CD4-positive, alpha-beta T cell (primary cell): Measurements from ENCODE around the gene PTGFRN. TPM values are rescaled to one million over a fixed set of nuclear protein-coding genes. Genes with fewer than 3 reads are reported as not detected.
A peak's percentile ranks its signal among the peaks of the same experiment; 100 is the strongest.
"Not testable (repeated sequence)": the region's sequence is repeated elsewhere in the genome, so short reads cannot be mapped to it uniquely, and the experiment has no call there.

Experiments used
- ATAC-seq: fragments of 200-7000 bp; cut with Tn5 transposase; one replicate; pipeline ENCODE4 v1.10.0; 2022; ENCODE audit warnings: mild to moderate bottlenecking; ENCODE audit not compliant: poor library complexity
- CTCF ChIA-PET: fragments of 350-600 bp; sonication (Branson Sonifier 250); formaldehyde crosslinking; loops from one replicate; lab custom pipeline; 2021; ENCODE audit warnings: antibody characterized with exemption, inconsistent platforms; lab: Charles Lee
- POLR2A ChIA-PET: fragments of 350-600 bp; sonication (Branson Sonifier 250); formaldehyde crosslinking; loops from one replicate; lab custom pipeline; 2021; ENCODE audit warnings: antibody characterized with exemption, inconsistent platforms; lab: Charles Lee
- DNase-seq, 14 experiments: peaks; one replicate each; pipeline ENCODE4 v3.0.0-alpha.2; 2013 to 2020; ENCODE audit warnings: mixed read lengths in 2 of 14
- H3K27ac ChIP-seq, 2 donors: one replicate each; pipeline versions ENCODE4 v1.5.1 to v1.7.0; 2013; ENCODE audit warnings: low read length in 2 of 2, low read depth in 1 of 2, mild to moderate bottlenecking in 1 of 2
- H3K27me3 ChIP-seq, 2 experiments: 1 replicate in 1 of 2; 2 replicates in 1 of 2; pipeline versions ENCODE4 v1.6.1 to v1.7.0; 2013; ENCODE audit warnings: low read length in 2 of 2, control low read depth in 1 of 2, mild to moderate bottlenecking in 1 of 2, moderate library complexity in 1 of 2; ENCODE audit not compliant: insufficient read depth in 2 of 2, control insufficient read depth in 1 of 2
- H3K36me3 ChIP-seq: one replicate; pipeline ENCODE4 v1.6.1; 2013; ENCODE audit warnings: low read length, control low read depth; ENCODE audit not compliant: insufficient read depth
- H3K4me1 ChIP-seq: one replicate; pipeline ENCODE4 v1.6.1; 2013; ENCODE audit warnings: low read length, control low read depth; ENCODE audit not compliant: insufficient read depth
- H3K4me3 ChIP-seq: one replicate; pipeline ENCODE4 v1.5.1; 2013; ENCODE audit warnings: mild to moderate bottlenecking, low read length, moderate library complexity
- H3K9me3 ChIP-seq, 2 experiments: 1 replicate in 1 of 2; 2 replicates in 1 of 2; pipeline versions ENCODE4 v1.6.1 to v1.7.0; 2013; ENCODE audit warnings: low read length in 2 of 2, mild to moderate bottlenecking in 2 of 2, control low read depth in 1 of 2, moderate library complexity in 1 of 2; ENCODE audit not compliant: control insufficient read depth in 1 of 2, insufficient read depth in 1 of 2
- H3K27ac Mint-ChIP-seq: one replicate; pipeline ENCODE4 v1.8.0; 2020; ENCODE audit warnings: mixed read lengths
- H3K27me3 Mint-ChIP-seq: one replicate; pipeline ENCODE4 v1.8.0; 2021; ENCODE audit warnings: mixed read lengths
- H3K36me3 Mint-ChIP-seq: one replicate; pipeline ENCODE4 v1.8.0; 2021; ENCODE audit warnings: low read depth, mixed read lengths
- H3K4me1 Mint-ChIP-seq: one replicate; pipeline ENCODE4 v1.8.0; 2021; ENCODE audit warnings: low read depth, mixed read lengths
- H3K4me3 Mint-ChIP-seq: one replicate; pipeline ENCODE4 v1.8.0; 2020; ENCODE audit warnings: mild to moderate bottlenecking, mixed read lengths
- H3K9me3 Mint-ChIP-seq: one replicate; pipeline ENCODE4 v1.8.0; 2020; ENCODE audit warnings: mixed read lengths
- intact Hi-C, 2 experiments: fragments of 100-400 bp; cut with DNase I in 1 of 2; cut with micrococcal nuclease in 1 of 2; formaldehyde crosslinking; loops; one replicate each; pipeline versions ENCODE4 v1.15.1 to v1.9.0; 2023 to 2025; cut with DNase I, micrococcal nuclease
- total RNA-seq, 174 experiments: library from RNA in 2 of 174; stranded (reverse) in 2 of 174; gene quantifications; one replicate each; pipeline ENCODE4 v1.2.3 and lab custom pipeline; 2021 to 2026
- TF ChIP-seq, protein P1 (sequence below): fragments of 200-600 bp; IDR thresholded peaks from one replicate; pipeline ENCODE4 v1.8.0; 2022; ENCODE audit warnings: antibody characterized with exemption, mild to moderate bottlenecking

The PTGFRN gene
- total RNA-seq, 2 experiments from 2014 or later: 0.38 to 0.45 TPM

DNA sequence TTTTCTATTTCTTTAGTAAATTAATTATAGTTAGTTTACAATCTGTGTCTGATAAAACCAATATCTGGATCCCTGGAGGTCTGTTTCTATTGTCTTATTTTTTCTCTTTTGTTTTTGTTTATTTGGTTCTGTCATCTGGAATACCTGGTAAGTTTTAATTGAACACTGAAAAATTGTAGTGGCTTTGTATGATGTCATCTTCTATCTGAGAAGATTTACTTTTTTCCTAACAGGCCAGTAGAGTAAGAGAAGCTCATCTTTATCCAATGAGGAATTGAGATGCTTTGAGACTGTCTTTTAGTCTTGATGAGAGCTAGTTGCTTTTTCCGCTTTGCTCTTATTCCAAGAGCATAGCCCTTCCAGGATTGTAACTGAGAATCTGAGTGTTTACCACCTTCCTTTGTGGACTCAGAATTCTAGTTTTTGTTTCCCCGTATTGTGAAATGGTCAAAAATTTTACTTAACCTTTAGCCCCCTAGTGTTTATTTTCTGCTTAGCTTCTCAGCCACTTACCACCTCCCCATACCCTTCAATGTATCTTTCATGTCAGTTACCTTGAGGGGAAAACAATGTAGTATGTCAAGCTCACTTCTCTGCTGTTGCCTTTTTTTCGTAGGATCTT lies 25.0 kb downstream of the PTGFRN start:
- ChIA-PET POLR2A (interaction anchor here (0.5 to 1.6 kb wide), 6 partner anchors 41 to 197 kb away, joined by 3 to 7 read pairs (median 4); no protein-coding TSS in a partner anchor), CTCF (interaction anchor here (0.8 to 1.4 kb wide), 3 partner anchors 18 to 198 kb away, joined by 3 to 6 read pairs (median 4); no protein-coding TSS in a partner anchor)
- Histone ChIP-seq H3K4me1 (peaks cover 7% of the 10 kb centered on the region), H3K36me3 (no peaks in the 10 kb centered on the region), H3K4me3 (no peak overlapping the region), H3K27ac (no peak overlapping the region), H3K27me3 (no peaks in the 10 kb centered on the region), H3K9me3 (no peaks in the 10 kb centered on the region)
- ATAC-seq: no peak
- Mint-ChIP-seq H3K4me1 (peaks cover 25% of the 10 kb centered on the region), H3K4me3 (no peak overlapping the region), H3K36me3 (no peaks in the 10 kb centered on the region), H3K9me3 (no peaks in the 10 kb centered on the region), H3K27ac (peak overlapping the region; percentile 76), H3K27me3 (no peaks in the 10 kb centered on the region)
- peak in 3 of 14 experiments; percentile 51 to 59 (median 58) for DNase-seq
- TF ChIP-seq, protein P1, sequence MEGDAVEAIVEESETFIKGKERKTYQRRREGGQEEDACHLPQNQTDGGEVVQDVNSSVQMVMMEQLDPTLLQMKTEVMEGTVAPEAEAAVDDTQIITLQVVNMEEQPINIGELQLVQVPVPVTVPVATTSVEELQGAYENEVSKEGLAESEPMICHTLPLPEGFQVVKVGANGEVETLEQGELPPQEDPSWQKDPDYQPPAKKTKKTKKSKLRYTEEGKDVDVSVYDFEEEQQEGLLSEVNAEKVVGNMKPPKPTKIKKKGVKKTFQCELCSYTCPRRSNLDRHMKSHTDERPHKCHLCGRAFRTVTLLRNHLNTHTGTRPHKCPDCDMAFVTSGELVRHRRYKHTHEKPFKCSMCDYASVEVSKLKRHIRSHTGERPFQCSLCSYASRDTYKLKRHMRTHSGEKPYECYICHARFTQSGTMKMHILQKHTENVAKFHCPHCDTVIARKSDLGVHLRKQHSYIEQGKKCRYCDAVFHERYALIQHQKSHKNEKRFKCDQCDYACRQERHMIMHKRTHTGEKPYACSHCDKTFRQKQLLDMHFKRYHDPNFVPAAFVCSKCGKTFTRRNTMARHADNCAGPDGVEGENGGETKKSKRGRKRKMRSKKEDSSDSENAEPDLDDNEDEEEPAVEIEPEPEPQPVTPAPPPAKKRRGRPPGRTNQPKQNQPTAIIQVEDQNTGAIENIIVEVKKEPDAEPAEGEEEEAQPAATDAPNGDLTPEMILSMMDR: peak; percentile 33
- intact Hi-C loops: loop anchor here (5.0 to 10.0 kb wide), 4 partner anchors 53 to 170 kb away; no protein-coding TSS in a partner anchor

DNA sequence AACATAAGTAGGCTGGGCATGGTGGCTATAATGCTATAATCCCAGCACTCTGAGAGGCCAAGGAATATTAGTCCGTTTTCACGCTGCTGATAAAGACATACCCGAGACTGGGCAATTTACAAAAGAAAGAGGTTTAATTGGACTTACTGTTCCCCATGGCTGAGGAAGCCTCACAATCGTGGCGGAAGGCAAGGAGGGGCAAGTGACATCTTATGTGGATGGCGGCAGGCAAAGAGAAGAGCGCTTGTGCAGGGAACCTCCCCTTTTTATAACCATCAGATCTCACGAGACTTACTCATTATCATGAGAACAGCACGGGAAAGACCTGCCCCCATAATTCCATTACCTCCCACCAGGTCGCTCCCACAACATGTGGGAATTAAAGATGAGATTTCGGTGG lies 28.5 kb downstream of the PTGFRN start:
- Mint-ChIP-seq H3K4me3 (no peak overlapping the region), H3K36me3 (no peaks in the 10 kb centered on the region), H3K4me1 (peaks cover 31% of the 10 kb centered on the region), H3K27ac (no peak overlapping the region), H3K27me3 (no peaks in the 10 kb centered on the region), H3K9me3 (no peaks in the 10 kb centered on the region)
- Histone ChIP-seq H3K36me3 (no peaks in the 10 kb centered on the region), H3K4me1 (peaks cover 13% of the 10 kb centered on the region), H3K4me3 (no peak overlapping the region), H3K27ac (no peak overlapping the region), H3K9me3 (no peaks in the 10 kb centered on the region), H3K27me3 (no peaks in the 10 kb centered on the region)
- POLR2A ChIA-PET: no interaction called here
- TF ChIP-seq, protein P1: no peak
- CTCF ChIA-PET: no interaction called here
- DNase-seq: no peak
- intact Hi-C loops: loop anchor here (5.0 to 10.0 kb wide), 3 partner anchors 63 to 173 kb away; no protein-coding TSS in a partner anchor
- no peak for ATAC-seq

DNA sequence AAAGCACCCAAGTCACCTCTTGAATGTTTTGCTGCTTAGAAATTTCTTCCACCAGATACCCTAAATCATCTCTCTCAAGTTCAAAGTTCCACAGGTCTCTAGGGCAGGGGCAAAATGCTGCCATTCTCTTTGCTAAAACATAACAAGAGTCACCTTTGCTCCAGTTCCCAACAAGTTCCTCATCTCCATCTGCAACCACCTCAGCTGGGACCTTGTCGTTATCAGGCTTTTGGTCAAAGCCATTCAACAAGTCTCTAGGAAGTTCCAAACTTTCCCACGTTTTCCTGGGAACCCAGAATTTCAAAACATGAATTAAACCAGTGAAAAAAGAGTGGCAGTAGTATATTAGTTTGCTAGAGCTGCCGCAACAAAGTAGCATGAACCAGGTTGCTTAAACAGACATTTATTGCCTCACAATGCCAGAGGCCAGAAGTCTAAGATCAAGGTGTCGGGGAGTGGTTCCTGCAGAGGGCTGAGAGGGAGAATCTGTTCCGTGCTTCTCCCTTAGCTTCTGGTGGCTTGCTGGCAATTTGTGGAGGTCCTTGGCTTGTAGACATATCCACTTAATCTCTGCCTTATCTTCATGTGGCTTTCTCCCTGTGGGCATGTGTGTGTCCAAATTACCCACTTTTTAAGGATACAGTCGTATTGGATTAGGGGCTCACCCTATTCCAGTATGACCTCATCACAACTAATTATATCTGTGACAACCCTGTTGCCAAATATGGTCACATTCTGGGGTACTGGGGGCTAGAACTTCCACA lies 30.2 kb downstream of the PTGFRN start:
- peaks cover 19% of the 10 kb centered on the region for H3K4me1 Mint-ChIP-seq
- CTCF ChIA-PET, H3K27ac ChIP-seq, H3K36me3 Mint-ChIP-seq, H3K27me3 ChIP-seq, H3K4me3 Mint-ChIP-seq, H3K4me3 ChIP-seq, H3K4me1 ChIP-seq, H3K9me3 Mint-ChIP-seq, H3K36me3 ChIP-seq, H3K27me3 Mint-ChIP-seq, H3K27ac Mint-ChIP-seq, POLR2A ChIA-PET, ATAC-seq, DNase-seq, H3K9me3 ChIP-seq: not testable (repeated sequence)
- intact Hi-C loops: loop anchor here (5.0 to 10.0 kb wide), 3 partner anchors 65 to 175 kb away; no protein-coding TSS in a partner anchor
